Brain microvascular endothelial cell (primary cell): ENCODE results near the gene CTNND2.

ENCODE experiments used
- DNase-seq: peaks from one replicate; pipeline ENCODE4 v3.0.0-alpha.2; 2020
- H3K27ac ChIP-seq: fragments of 250-450 bp; sonication (Bioruptor Pico); 2 replicates; pipeline ENCODE4 v1.5.1; 2020; ENCODE audit warnings: mild to moderate bottlenecking, moderate library complexity
- H3K27me3 ChIP-seq: fragments of 250-450 bp; sonication (Bioruptor Pico); replicated peaks from 2 replicates; pipeline ENCODE4 v1.5.1; 2020; ENCODE audit warnings: mild to moderate bottlenecking
- H3K36me3 ChIP-seq: fragments of 250-450 bp; sonication (Bioruptor Pico); replicated peaks from 2 replicates; pipeline ENCODE4 v1.5.1; 2020; ENCODE audit warnings: mild to moderate bottlenecking
- H3K4me3 ChIP-seq: 2 replicates; pipeline ENCODE4 v1.5.1; 2011; ENCODE audit warnings: low read depth, mild to moderate bottlenecking, control low read depth, low read length, moderate library complexity
- in situ Hi-C: cut with HindIII; loops from 2 replicates; pipeline ENCODE4 v1.10.0; 2017; ENCODE audit warnings: low sequenced_read_pairs, low pct_ligation_motif_present
- TF ChIP-seq, protein P1 (sequence below): IDR thresholded peaks from 2 replicates; pipeline ENCODE4 v1.5.1; 2011; ENCODE audit warnings: low read depth, mild to moderate bottlenecking, moderate library complexity, low read length, control low read depth, inconsistent platforms; ENCODE audit errors: missing control alignments

Gene CTNND2

DNA sequence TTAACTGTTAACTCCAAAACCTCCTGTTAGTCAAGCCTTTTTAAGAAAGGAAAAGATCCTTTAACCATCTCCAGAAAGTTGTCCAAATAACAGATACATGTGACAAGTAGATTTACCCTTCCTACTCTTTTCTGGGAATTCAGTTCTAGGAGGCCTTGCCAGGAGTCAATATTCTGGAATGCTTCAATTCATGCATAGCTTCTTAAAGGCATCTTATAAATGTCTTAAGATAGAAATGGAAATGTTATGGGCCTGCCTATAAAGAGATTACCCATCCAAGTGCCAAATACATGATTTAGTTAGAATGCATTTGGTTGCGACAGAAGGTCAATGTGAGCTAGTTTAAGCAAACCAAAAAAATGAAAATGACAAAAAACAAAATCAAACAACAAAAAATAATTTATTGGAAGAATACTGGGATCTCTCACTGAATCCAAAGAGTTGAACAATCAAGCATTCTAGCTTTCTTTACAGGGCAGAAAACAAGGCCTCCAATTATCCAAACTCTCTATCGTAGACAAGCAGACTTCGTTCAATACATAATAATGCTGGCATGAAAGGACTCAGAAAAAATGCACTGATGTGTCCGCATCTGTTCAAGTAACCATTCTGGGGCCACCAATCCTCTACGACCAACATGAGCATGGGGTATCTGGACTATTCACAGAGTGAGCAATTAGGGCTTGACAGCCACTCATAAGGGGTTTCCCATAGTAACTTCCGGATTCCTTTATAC is 188.6 kb downstream of the CTNND2 start:
- H3K4me3 ChIP-seq: no peak overlapping the region
- H3K27me3 ChIP-seq: no peaks in the 10 kb centered on the region
- TF ChIP-seq, protein P1, sequence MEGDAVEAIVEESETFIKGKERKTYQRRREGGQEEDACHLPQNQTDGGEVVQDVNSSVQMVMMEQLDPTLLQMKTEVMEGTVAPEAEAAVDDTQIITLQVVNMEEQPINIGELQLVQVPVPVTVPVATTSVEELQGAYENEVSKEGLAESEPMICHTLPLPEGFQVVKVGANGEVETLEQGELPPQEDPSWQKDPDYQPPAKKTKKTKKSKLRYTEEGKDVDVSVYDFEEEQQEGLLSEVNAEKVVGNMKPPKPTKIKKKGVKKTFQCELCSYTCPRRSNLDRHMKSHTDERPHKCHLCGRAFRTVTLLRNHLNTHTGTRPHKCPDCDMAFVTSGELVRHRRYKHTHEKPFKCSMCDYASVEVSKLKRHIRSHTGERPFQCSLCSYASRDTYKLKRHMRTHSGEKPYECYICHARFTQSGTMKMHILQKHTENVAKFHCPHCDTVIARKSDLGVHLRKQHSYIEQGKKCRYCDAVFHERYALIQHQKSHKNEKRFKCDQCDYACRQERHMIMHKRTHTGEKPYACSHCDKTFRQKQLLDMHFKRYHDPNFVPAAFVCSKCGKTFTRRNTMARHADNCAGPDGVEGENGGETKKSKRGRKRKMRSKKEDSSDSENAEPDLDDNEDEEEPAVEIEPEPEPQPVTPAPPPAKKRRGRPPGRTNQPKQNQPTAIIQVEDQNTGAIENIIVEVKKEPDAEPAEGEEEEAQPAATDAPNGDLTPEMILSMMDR: no peak
- in situ Hi-C loops: no loop called here
- no peaks in the 10 kb centered on the region for H3K36me3 ChIP-seq
- DNase-seq: no peak
- H3K27ac ChIP-seq: no peak overlapping the region

DNA sequence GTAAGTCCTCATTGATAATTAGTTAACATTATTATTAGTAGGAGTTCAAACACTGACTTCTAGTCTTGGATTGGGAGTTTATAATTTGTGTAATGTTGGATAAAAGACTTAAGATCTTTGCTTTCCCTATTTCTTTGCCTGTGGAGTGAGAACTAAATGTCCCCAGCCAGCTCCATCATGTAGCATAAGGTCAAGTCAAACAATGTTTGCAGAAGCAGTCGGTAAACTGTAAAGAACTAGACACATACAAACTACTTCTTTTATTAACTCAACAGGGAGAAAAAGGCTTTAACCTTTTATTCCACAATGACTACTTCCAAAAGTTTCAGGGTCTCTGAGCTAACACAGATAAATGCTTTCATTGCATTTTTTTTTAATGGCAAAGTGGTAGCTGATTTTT is 192.3 kb downstream of the CTNND2 start:
- Histone ChIP-seq H3K36me3 (no peaks in the 10 kb centered on the region), H3K27me3 (no peaks in the 10 kb centered on the region), H3K4me3 (no peak overlapping the region), H3K27ac (no peak overlapping the region)
- in situ Hi-C loops: no loop called here
- DNase-seq: no peak
- TF ChIP-seq, protein P1: no peak

DNA sequence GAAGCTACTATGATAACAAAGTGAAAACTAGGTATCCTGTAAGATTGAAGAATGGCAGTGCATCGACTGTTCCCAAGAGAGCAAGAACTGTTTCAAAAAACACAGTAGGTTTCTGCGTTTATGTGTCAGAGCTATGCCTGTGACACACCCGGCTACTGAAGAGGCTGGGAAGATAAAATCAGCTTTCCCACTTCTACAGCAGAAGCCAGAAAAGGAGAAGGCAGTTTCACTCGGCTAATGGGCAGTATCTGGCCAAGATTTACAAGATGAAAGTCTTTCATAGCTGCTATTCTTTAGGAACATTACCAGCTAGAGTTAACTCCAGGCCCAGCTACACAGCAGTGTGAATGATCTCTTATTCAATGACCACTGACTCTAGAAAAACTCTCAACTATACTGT is 195.2 kb downstream of the CTNND2 start:
- H3K36me3 ChIP-seq: no peaks in the 10 kb centered on the region
- H3K27me3 ChIP-seq: no peaks in the 10 kb centered on the region
- TF ChIP-seq, protein P1: no peak
- in situ Hi-C loops: no loop called here
- H3K4me3 ChIP-seq: no peak overlapping the region
- no peak overlapping the region for H3K27ac ChIP-seq
- no peak for DNase-seq

DNA sequence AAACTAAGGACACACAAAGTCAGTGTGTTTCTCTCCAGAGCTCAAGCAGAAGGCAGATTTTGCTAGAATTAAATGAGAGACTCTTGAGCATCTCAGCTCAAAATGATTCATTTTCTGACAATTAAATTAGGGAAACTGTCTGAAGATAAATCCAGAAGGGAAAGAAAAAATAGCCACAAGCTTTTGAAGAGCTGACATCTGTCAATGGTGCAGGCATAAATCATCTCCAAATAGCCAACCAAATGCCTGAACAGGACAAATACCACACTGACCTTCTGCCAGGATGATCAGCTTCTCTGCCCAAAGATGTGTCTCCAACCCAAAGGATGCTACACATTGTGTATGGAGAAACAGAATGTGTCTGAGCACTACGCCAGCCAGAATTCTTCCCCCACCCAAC is 199.3 kb downstream of the CTNND2 start:
- H3K4me3 ChIP-seq: no peak overlapping the region
- H3K27ac ChIP-seq: no peak overlapping the region
- in situ Hi-C loops: no loop called here
- H3K27me3 ChIP-seq: no peaks in the 10 kb centered on the region
- no peak for DNase-seq
- TF ChIP-seq, protein P1: no peak
- H3K36me3 ChIP-seq: no peaks in the 10 kb centered on the region

DNA sequence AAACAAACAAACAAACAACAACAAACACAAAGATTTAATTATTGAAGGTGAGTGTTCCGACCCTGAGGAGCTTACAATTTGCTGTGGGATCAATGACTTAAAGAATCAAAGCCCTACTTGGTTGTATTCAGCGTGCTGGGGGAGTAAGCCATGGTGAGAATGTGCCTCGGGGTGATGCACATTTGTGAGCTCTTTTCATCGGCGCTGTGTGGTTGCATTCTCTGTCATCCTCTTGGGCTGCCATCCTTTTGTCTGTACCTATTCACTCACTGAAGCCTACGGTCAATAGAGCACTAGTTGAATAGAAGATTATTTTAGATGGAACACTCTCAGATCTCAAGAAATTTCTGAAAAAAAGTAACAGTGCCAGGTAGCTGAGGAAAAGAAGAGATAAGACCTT is 203.9 kb downstream of the CTNND2 start:
- in situ Hi-C loops: no loop called here
- TF ChIP-seq, protein P1: no peak
- H3K36me3 ChIP-seq: no peaks in the 10 kb centered on the region
- DNase-seq: no peak
- H3K27ac ChIP-seq: no peak overlapping the region
- H3K27me3 ChIP-seq: no peaks in the 10 kb centered on the region
- no peak overlapping the region for H3K4me3 ChIP-seq

DNA sequence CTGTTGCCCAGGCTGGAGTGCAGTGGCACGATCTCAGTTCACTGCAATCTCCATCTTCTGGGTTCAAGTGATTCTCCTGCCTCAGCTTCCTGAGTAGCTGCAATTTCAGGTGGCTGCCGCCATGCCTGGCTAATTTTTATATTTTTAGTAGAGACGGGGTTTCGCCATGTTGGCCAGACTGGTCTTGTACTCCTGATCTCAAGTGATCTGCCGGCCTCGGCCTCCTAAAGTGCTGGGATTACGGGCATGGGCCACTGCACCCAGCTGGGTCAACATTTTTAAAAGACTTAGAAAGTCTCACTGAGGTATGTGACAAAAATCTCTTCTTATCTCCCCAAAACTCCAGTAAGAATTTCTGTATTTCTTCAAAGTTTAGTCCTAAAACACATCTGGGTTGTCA is 211.6 kb downstream of the CTNND2 start:
- TF ChIP-seq, protein P1: no peak
- no peaks in the 10 kb centered on the region for H3K36me3 ChIP-seq
- no peaks in the 10 kb centered on the region for H3K27me3 ChIP-seq
- DNase-seq: no peak
- no peak overlapping the region for H3K27ac ChIP-seq
- in situ Hi-C loops: no loop called here
- no peak overlapping the region for H3K4me3 ChIP-seq
